SK-N-SH (cell line): ENCODE measurements around the gene GPD2.

Experiments used
- JUND ChIP-seq: IDR thresholded peaks from 2 replicates; pipeline ENCODE4 v1.4.0; 2012
- POLR2AphosphoS5 ChIP-seq: IDR thresholded peaks from 2 replicates; pipeline ENCODE4 v1.6.1; 2012; ENCODE audit warnings: low read depth, low read length
- RAD21 ChIP-seq: IDR thresholded peaks from 2 replicates; pipeline ENCODE4 v1.6.1; 2012; ENCODE audit warnings: mild to moderate bottlenecking, low read length
- SIN3A ChIP-seq: IDR thresholded peaks from 2 replicates; pipeline ENCODE4 v1.6.1; 2012; ENCODE audit warnings: low read depth, mild to moderate bottlenecking, low read length, moderate library complexity, borderline replicate concordance
- TF ChIP-seq, protein P1 (sequence below): fragments of 200-600 bp; sonication (generic); IDR thresholded peaks from 2 replicates; pipeline ENCODE4 v1.6.1; 2017; ENCODE audit warnings: antibody characterized with exemption, mild to moderate bottlenecking, moderate library complexity

DNA sequence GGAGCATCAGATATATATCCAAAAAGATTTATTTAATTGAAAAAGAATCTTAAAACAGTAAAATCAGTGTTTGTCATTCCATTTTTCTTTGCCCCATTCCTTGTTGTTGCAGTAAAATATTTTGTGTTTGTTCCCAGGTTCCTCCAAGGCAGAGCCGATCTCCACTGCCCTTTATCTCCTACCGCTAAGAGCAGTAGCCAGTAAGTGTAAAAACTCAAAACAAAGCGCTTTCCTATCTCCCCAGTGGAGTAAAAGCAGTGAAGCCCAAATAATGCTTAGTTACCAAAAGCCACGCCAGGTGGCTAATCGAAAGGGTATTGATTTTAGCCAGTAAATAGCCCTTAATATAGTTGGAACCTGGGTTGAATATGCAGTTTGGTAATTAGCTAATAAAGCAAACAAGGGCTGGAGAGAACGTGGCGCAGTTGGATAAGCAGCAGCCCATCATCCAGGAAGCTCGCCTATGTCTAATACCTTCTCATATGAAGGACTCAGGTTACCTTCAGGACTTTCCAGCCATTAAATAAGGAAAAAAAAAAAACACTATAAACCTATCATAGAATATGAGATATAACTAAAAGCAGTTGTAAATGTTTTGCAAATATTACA, 12.4 kb upstream of the GPD2 start:
- no peak for TF ChIP-seq RAD21
- TF ChIP-seq, protein P1, sequence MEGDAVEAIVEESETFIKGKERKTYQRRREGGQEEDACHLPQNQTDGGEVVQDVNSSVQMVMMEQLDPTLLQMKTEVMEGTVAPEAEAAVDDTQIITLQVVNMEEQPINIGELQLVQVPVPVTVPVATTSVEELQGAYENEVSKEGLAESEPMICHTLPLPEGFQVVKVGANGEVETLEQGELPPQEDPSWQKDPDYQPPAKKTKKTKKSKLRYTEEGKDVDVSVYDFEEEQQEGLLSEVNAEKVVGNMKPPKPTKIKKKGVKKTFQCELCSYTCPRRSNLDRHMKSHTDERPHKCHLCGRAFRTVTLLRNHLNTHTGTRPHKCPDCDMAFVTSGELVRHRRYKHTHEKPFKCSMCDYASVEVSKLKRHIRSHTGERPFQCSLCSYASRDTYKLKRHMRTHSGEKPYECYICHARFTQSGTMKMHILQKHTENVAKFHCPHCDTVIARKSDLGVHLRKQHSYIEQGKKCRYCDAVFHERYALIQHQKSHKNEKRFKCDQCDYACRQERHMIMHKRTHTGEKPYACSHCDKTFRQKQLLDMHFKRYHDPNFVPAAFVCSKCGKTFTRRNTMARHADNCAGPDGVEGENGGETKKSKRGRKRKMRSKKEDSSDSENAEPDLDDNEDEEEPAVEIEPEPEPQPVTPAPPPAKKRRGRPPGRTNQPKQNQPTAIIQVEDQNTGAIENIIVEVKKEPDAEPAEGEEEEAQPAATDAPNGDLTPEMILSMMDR = no peak
- no peak for TF ChIP-seq POLR2AphosphoS5
- TF ChIP-seq SIN3A = no peak
- no peak for TF ChIP-seq JUND
